OCI-LY3 (cell line): Measurements from ENCODE around the gene LUC7L3.

Experiments
- H2AFZ ChIP-seq: fragments of 200-600, 300-600 bp; shearing (Covaris generic); 2 replicates; pipeline ENCODE4 v1.6.0; 2014; ENCODE audit warnings: antibody characterized with exemption, low read depth, low read length
- H3K27ac ChIP-seq: fragments of 200-600, 300-600 bp; sonication (generic); 2 replicates; pipeline ENCODE4 v1.5.1; 2014; ENCODE audit warnings: mild to moderate bottlenecking, low read length, moderate library complexity, mixed read lengths
- H3K27me3 ChIP-seq: fragments of 200-600, 300-600 bp; sonication (generic); 2 replicates; pipeline ENCODE4 v1.6.1; 2014; ENCODE audit warnings: low read depth, low read length, mixed read lengths
- H3K36me3 ChIP-seq: fragments of 200-600, 300-600 bp; sonication (generic); replicated peaks from 2 replicates; pipeline ENCODE3; 2014; ENCODE audit warnings: low read depth, low read length, mixed read lengths
- H3K4me1 ChIP-seq: fragments of 300-600, 200-600 bp; sonication (generic); 2 replicates; pipeline ENCODE4 v1.6.1; 2014; ENCODE audit warnings: low read length, mixed read lengths
- H3K4me2 ChIP-seq: fragments of 200-600, 300-600 bp; sonication (generic); 2 replicates; pipeline ENCODE4 v1.6.1; 2014; ENCODE audit warnings: low read length, mixed read lengths
- H3K4me3 ChIP-seq: fragments of 300-600, 200-600 bp; sonication (generic); 2 replicates; pipeline ENCODE4 v1.5.1; 2014; ENCODE audit warnings: antibody characterized with exemption, mild to moderate bottlenecking, low read length, moderate library complexity
- H3K79me2 ChIP-seq: fragments of 300-600, 200-600 bp; shearing (Covaris generic); 2 replicates; pipeline ENCODE4 v1.6.1; 2014; ENCODE audit warnings: mild to moderate bottlenecking, low read length, mixed read lengths
- H3K9ac ChIP-seq: fragments of 300-600, 200-600 bp; shearing (Covaris generic); 2 replicates; pipeline ENCODE4 v1.6.0; 2014; ENCODE audit warnings: mild to moderate bottlenecking, low read length, moderate library complexity
- H3K9me3 ChIP-seq: fragments of 200-600, 300-600 bp; shearing (Covaris generic); 2 replicates; pipeline ENCODE4 v1.6.1; 2014; ENCODE audit warnings: low read length, mixed read lengths; ENCODE audit not compliant: insufficient read depth
- H4K20me1 ChIP-seq: fragments of 200-600, 300-600 bp; sonication (generic); 2 replicates; pipeline ENCODE4 v1.6.1; 2016; ENCODE audit warnings: low read length, mixed read lengths; ENCODE audit not compliant: insufficient read depth
- CTCF ChIP-seq: fragments of 200-600, 300-600 bp; sonication (generic); IDR thresholded peaks from 2 replicates; pipeline ENCODE4 v1.5.1; 2014; ENCODE audit warnings: antibody characterized with exemption, low read length, low read depth
- EZH2phosphoT487 ChIP-seq: fragments of 200-600 bp; shearing (Covaris generic); IDR thresholded peaks from 2 replicates; pipeline ENCODE4 v1.6.1; 2018; ENCODE audit warnings: antibody characterized with exemption, mixed run types, low read depth

Gene LUC7L3

GRCh38 chr17:50690887-50691549 is 28.4 kb upstream of the LUC7L3 start:
- Histone ChIP-seq H3K27me3 (no peaks in the 10 kb centered on the region), H3K79me2 (peaks cover 6% of the 10 kb centered on the region; the same call in 1 of the 2 replicates), H3K4me1 (peaks cover 29% of the 10 kb centered on the region), H3K36me3 (peaks cover 34% of the 10 kb centered on the region), H3K4me2 (no peak overlapping the region), H3K27ac (no peak overlapping the region), H3K9ac (no peak overlapping the region), H3K9me3 (no peaks in the 10 kb centered on the region), H2AFZ (no peak overlapping the region), H4K20me1 (no peaks in the 10 kb centered on the region), H3K4me3 (no peak overlapping the region)
- TF ChIP-seq CTCF: no peak

DNA sequence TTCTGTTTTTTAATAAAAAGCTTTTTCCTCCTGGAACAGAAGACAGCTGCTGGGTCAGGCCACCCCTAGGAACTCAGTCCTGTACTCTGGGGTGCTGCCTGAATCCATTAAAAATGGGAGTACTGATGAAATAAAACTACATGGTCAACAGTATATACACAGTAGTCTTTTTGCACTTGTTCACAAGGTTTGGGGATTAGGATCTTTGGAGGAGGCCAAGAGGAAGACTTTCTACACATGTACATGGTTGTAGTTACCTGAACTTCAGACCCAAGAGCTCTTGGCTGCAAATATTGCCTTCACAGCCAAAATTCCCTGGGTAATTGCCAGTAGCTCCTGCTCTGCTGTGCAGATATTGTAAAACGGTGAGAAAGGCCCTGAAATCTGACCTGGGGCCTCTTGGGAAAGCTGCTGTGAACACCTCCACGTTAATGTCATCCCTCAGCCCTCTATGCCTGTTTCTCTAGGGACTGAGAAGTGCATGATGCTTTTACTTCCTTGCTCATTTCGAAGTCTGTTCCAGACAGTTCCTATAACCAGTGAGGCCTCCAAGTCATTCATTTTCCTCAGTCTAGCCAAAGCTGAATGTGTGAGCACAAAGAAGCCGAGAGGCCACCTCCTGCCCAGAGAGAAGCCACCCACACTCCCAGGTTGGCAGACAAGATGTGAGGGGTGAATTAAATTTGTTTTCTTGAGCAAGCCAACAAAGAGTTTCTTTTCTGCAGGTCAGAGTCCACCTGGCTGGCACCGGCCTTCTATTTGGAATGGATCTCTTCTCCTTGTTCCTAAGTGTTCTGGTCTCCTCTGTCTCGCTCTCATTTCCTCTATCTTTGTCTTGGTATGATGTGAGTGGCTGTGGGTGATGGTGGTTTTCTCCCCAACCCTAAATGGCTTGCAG is 27.6 kb upstream of the LUC7L3 start:
- TF ChIP-seq EZH2phosphoT487: no peak
- Histone ChIP-seq H3K27ac (no peak overlapping the region), H3K4me1 (peaks cover 37% of the 10 kb centered on the region), H3K9ac (no peak overlapping the region), H3K79me2 (peaks cover 6% of the 10 kb centered on the region; the same call in 1 of the 2 replicates), H3K9me3 (no peaks in the 10 kb centered on the region), H3K36me3 (peaks cover 38% of the 10 kb centered on the region), H3K27me3 (no peaks in the 10 kb centered on the region), H4K20me1 (no peaks in the 10 kb centered on the region), H2AFZ (no peak overlapping the region), H3K4me3 (no peak overlapping the region), H3K4me2 (0 out of 2 replicates have a peak overlapping the region, but pooled peaks have one; percentile 1)

DNA sequence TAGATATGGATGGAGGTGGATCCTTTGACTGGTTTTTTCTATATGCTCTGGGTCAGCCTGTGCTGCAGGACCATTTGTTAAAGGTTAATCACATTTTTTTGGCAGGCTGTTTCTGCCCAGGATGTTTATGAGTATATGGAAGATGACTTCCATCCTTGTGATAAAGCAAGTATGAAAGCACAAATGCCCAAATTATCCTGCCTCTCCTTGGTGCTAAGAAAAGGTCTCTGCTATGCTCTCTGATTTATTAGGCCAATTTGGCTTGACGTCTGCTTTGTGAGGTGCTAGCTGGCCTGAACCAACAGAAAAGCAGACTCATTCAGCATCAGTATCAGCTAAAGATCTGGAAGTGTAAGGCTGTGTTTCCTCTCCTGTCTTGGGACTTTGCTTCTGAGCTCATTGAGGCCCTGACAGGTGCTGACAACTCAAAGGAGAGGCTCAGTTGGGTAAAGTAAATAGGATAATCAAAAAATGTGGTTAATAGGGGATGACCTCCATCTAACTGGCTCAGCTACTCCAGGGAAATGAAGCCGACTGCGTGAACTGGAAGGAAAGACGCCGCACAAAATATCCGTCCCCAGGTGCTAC is 26.9 kb upstream of the LUC7L3 start:
- Histone ChIP-seq H3K79me2 (peaks cover 9% of the 10 kb centered on the region), H3K9me3 (no peaks in the 10 kb centered on the region), H3K36me3 (peaks cover 45% of the 10 kb centered on the region), H2AFZ (no peak overlapping the region), H3K27ac (no peak overlapping the region), H3K4me3 (no peak overlapping the region), H3K4me1 (peaks cover 44% of the 10 kb centered on the region), H3K27me3 (no peaks in the 10 kb centered on the region), H3K4me2 (0 out of 2 replicates have a peak overlapping the region, but pooled peaks have one; percentile 1), H3K9ac (no peak overlapping the region), H4K20me1 (no peaks in the 10 kb centered on the region)
- TF ChIP-seq CTCF: no peak
- no peak for TF ChIP-seq EZH2phosphoT487

- Histone ChIP-seq H4K20me1 (no peaks in the 10 kb centered on the region), H3K79me2 (peaks cover 9% of the 10 kb centered on the region), H3K27ac (no peak overlapping the region), H3K36me3 (peaks cover 50% of the 10 kb centered on the region), H3K4me2 (no peak overlapping the region), H3K9me3 (no peaks in the 10 kb centered on the region), H3K4me1 (peaks cover 46% of the 10 kb centered on the region), H3K9ac (no peak overlapping the region), H3K4me3 (no peak overlapping the region), H3K27me3 (no peaks in the 10 kb centered on the region), H2AFZ (no peak overlapping the region)
- TF ChIP-seq CTCF (no peak), EZH2phosphoT487 (no peak)
Measured at GRCh38 chr17:50693036-50693682, 26.2 kb upstream of the LUC7L3 start.
